Measurements from ENCODE around the gene TCF4. TPM values are rescaled to one million over a fixed set of nuclear protein-coding genes. Genes with fewer than 3 reads are reported as not detected.

The TCF4 gene
- polyA plus RNA-seq, 1 of the 3 experiments (the other 2 are of a cell fraction): 39.1 TPM

DNA sequence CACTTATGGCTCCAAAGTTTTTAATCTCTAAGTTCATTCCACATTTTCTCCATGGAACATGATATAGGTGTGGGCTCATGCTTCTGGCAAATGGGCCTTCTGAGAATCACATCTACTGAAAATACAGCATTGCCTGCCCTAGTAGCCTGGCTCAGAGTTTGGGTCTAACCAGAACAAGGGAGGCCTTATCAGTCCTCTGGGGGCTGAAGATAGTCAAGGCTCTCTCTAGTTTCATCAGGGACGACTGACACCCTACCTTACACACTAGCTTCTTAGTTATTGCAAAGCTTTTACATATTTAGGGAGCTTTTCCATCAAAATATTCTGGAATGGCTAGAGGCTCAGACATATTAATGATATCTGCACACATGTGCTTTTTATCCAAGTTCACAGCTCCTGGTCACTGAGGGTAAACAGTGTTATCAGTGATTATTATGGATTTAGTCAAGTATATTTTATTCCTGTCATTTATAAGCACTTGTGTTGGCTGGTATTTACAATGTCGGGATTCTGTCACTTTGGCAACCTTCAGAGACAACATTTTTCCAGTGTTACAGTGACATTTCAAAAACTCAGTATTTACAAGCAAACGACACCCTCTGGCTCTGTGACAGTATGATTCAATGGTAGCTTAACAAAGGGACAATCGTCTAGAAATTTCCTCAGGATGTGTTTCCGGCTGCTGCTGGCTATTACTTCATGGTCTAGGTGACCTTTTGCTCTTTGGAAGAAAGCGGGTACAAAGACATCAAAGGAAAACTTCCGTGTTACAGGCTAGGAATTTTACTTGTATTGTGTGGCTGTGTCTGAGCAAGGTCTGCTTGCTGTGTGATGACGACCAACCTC lies 200.6 kb downstream of the TCF4 start:
- no peaks in the 10 kb centered on the region for H3K9me2 ChIP-seq
- H3K9ac ChIP-seq: no peak overlapping the region
- CTCF ChIA-PET: interaction anchor here (0.7 to 2.2 kb wide), 5 partner anchors 8 to 395 kb away, joined by 3 to 9 read pairs (median 6); no protein-coding TSS in a partner anchor
- peaks cover 0 to 16% of the 10 kb centered on the region in 2 experiments; a peak in 2 of 4 replicates for H3K4me1 ChIP-seq (ENCODE audit: control insufficient read depth in 1 of 2, insufficient read depth in 2 of 2, low read depth in 1 of 2, low read length in 1 of 2)
- H3K79me2 ChIP-seq (ENCODE audit: insufficient read depth): peaks cover 58% of the 10 kb centered on the region
- no peaks in the 10 kb centered on the region for H4K20me1 ChIP-seq (ENCODE audit: insufficient read depth)
- peaks cover 7% of the 10 kb centered on the region for H3K9me3 ChIP-seq
- no peak overlapping the region for H3K4me2 ChIP-seq
- H2AFZ ChIP-seq (ENCODE audit: low read depth): no peak overlapping the region
- H3K27ac ChIP-seq (ENCODE audit: low read depth in 2 of 2, low read length in 1 of 2): peak overlapping the region in 1 of 2 experiments; percentile 51; a peak in 2 of 4 replicates
- TF ChIP-seq CHD2 (IDR thresholded peaks at IDR 0.05; ENCODE audit: low read length, partially characterized antibody) (no peak), EP300 (IDR thresholded peaks at IDR 0.05; ENCODE audit: borderline replicate concordance in 1 of 2, low read depth in 1 of 2, low read length in 1 of 2) (0 out of 4 replicates have a peak, but pooled peaks of 1 of the 2 experiments have one; percentile 25)
- WGBS (ENCODE audit: low lambda C conversion rate): 85% methylated on average over 8 of the region's 8 CpGs
- DNase-seq: no peak
- H3K4me3 ChIP-seq (ENCODE audit: low read depth in 2 of 2, low read length in 1 of 2): no peak overlapping the region
- peaks cover 4 to 11% of the 10 kb centered on the region in 2 experiments for H3K36me3 ChIP-seq (replicated peaks in 1 of 2; ENCODE audit: control insufficient read depth in 1 of 2, insufficient read depth in 2 of 2, low read length in 1 of 2)
- POLR2A ChIA-PET: no interaction called here
- no peaks in the 10 kb centered on the region for H3F3A ChIP-seq (replicated peaks; ENCODE audit: insufficient read depth)
- H3K27me3 ChIP-seq (ENCODE audit: insufficient read depth): no peaks in the 10 kb centered on the region

DNA sequence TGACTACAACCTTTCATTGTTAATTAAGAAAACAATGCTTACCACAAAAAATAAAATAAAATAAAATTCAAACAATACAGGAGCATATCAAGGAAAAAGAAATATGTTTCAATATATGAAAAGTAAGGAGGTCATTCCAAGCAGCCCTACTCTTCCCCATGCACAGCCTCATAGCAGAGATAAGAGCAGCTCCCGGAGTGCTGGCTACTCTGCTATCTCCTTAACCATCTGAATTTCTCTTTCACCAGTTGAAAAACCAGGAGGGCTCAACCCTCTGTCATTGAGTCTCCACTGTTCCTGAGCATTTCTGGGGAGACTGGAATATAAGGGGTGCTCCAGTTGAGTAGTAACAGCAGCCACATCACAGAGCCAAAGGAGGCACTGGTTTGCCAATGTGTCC lies 201.4 kb downstream of the TCF4 start:
- Histone ChIP-seq H3K36me3 (replicated peaks in 1 of 2; ENCODE audit: control insufficient read depth in 1 of 2, insufficient read depth in 2 of 2, low read length in 1 of 2) (peaks cover 4 to 19% of the 10 kb centered on the region in 2 experiments), H3K4me2 (no peak overlapping the region), H3K27me3 (ENCODE audit: insufficient read depth) (no peaks in the 10 kb centered on the region), H2AFZ (ENCODE audit: low read depth) (no peak overlapping the region), H3K27ac (ENCODE audit: low read depth in 2 of 2, low read length in 1 of 2) (peak overlapping the region in 1 of 2 experiments; percentile 51; a peak in 1 of 4 replicates), H3K4me3 (ENCODE audit: low read depth in 2 of 2, low read length in 1 of 2) (no peak overlapping the region), H3F3A (replicated peaks; ENCODE audit: insufficient read depth) (no peaks in the 10 kb centered on the region), H3K4me1 (ENCODE audit: control insufficient read depth in 1 of 2, insufficient read depth in 2 of 2, low read depth in 1 of 2, low read length in 1 of 2) (peaks cover 0 to 16% of the 10 kb centered on the region in 2 experiments; a peak in 2 of 4 replicates), H3K9ac (no peak overlapping the region), H4K20me1 (ENCODE audit: insufficient read depth) (no peaks in the 10 kb centered on the region), H3K9me2 (no peaks in the 10 kb centered on the region), H3K79me2 (ENCODE audit: insufficient read depth) (peaks cover 63% of the 10 kb centered on the region), H3K9me3 (peaks cover 14% of the 10 kb centered on the region)
- POLR2A ChIA-PET: no interaction called here
- WGBS (ENCODE audit: low lambda C conversion rate): 87% methylated on average over 1 of the region's 1 CpG
- TF ChIP-seq, protein P1, sequence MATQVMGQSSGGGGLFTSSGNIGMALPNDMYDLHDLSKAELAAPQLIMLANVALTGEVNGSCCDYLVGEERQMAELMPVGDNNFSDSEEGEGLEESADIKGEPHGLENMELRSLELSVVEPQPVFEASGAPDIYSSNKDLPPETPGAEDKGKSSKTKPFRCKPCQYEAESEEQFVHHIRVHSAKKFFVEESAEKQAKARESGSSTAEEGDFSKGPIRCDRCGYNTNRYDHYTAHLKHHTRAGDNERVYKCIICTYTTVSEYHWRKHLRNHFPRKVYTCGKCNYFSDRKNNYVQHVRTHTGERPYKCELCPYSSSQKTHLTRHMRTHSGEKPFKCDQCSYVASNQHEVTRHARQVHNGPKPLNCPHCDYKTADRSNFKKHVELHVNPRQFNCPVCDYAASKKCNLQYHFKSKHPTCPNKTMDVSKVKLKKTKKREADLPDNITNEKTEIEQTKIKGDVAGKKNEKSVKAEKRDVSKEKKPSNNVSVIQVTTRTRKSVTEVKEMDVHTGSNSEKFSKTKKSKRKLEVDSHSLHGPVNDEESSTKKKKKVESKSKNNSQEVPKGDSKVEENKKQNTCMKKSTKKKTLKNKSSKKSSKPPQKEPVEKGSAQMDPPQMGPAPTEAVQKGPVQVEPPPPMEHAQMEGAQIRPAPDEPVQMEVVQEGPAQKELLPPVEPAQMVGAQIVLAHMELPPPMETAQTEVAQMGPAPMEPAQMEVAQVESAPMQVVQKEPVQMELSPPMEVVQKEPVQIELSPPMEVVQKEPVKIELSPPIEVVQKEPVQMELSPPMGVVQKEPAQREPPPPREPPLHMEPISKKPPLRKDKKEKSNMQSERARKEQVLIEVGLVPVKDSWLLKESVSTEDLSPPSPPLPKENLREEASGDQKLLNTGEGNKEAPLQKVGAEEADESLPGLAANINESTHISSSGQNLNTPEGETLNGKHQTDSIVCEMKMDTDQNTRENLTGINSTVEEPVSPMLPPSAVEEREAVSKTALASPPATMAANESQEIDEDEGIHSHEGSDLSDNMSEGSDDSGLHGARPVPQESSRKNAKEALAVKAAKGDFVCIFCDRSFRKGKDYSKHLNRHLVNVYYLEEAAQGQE (IDR thresholded peaks at IDR 0.05; ENCODE audit: low read depth, low read length): no peak
- no peak for TF ChIP-seq ELF1 (IDR thresholded peaks at IDR 0.05)
- no peak for TF ChIP-seq RXRA (IDR thresholded peaks at IDR 0.05; ENCODE audit: borderline replicate concordance, low read depth)
- TF ChIP-seq, protein P2, sequence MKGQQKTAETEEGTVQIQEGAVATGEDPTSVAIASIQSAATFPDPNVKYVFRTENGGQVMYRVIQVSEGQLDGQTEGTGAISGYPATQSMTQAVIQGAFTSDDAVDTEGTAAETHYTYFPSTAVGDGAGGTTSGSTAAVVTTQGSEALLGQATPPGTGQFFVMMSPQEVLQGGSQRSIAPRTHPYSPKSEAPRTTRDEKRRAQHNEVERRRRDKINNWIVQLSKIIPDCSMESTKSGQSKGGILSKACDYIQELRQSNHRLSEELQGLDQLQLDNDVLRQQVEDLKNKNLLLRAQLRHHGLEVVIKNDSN (IDR thresholded peaks at IDR 0.05; ENCODE audit: borderline replicate concordance, low read depth): no peak
- no peak for TF ChIP-seq TCF12 (IDR thresholded peaks at IDR 0.05)
- TF ChIP-seq, protein P3, sequence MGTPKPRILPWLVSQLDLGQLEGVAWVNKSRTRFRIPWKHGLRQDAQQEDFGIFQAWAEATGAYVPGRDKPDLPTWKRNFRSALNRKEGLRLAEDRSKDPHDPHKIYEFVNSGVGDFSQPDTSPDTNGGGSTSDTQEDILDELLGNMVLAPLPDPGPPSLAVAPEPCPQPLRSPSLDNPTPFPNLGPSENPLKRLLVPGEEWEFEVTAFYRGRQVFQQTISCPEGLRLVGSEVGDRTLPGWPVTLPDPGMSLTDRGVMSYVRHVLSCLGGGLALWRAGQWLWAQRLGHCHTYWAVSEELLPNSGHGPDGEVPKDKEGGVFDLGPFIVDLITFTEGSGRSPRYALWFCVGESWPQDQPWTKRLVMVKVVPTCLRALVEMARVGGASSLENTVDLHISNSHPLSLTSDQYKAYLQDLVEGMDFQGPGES (IDR thresholded peaks at IDR 0.05; ENCODE audit: low read depth, low read length): no peak
- TF ChIP-seq, protein P4, sequence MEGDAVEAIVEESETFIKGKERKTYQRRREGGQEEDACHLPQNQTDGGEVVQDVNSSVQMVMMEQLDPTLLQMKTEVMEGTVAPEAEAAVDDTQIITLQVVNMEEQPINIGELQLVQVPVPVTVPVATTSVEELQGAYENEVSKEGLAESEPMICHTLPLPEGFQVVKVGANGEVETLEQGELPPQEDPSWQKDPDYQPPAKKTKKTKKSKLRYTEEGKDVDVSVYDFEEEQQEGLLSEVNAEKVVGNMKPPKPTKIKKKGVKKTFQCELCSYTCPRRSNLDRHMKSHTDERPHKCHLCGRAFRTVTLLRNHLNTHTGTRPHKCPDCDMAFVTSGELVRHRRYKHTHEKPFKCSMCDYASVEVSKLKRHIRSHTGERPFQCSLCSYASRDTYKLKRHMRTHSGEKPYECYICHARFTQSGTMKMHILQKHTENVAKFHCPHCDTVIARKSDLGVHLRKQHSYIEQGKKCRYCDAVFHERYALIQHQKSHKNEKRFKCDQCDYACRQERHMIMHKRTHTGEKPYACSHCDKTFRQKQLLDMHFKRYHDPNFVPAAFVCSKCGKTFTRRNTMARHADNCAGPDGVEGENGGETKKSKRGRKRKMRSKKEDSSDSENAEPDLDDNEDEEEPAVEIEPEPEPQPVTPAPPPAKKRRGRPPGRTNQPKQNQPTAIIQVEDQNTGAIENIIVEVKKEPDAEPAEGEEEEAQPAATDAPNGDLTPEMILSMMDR (IDR thresholded peaks at IDR 0.05): no peak
- no peak for TF ChIP-seq EP300 (IDR thresholded peaks at IDR 0.05; ENCODE audit: borderline replicate concordance in 1 of 2, low read depth in 1 of 2, low read length in 1 of 2)
- peak; percentile 4 for DNase-seq
- CTCF ChIA-PET: interaction anchor here (0.7 to 2.0 kb wide), 3 partner anchors 9 to 821 kb away, joined by 3 to 9 read pairs (median 6); no protein-coding TSS in a partner anchor
